Neural progenitor cell (in vitro differentiated cells): Measurements from ENCODE around the gene LRRC28.

Experiments
- EZH2 ChIP-seq: fragments of 200-600 bp; sonication (generic); IDR thresholded peaks from 2 replicates; pipeline ENCODE4 v1.6.1; 2017; ENCODE audit warnings: antibody characterized with exemption, mild to moderate bottlenecking, moderate library complexity
- EZH2phosphoT487 ChIP-seq: fragments of 200-600 bp; sonication (generic); IDR thresholded peaks from 2 replicates; pipeline ENCODE4 v1.6.1; 2017; ENCODE audit warnings: antibody characterized with exemption
- TF ChIP-seq, protein P1 (sequence below): fragments of 200-600 bp; sonication (generic); IDR thresholded peaks from 2 replicates; pipeline ENCODE4 v1.5.1; 2017; ENCODE audit warnings: antibody characterized with exemption, mild to moderate bottlenecking

DNA sequence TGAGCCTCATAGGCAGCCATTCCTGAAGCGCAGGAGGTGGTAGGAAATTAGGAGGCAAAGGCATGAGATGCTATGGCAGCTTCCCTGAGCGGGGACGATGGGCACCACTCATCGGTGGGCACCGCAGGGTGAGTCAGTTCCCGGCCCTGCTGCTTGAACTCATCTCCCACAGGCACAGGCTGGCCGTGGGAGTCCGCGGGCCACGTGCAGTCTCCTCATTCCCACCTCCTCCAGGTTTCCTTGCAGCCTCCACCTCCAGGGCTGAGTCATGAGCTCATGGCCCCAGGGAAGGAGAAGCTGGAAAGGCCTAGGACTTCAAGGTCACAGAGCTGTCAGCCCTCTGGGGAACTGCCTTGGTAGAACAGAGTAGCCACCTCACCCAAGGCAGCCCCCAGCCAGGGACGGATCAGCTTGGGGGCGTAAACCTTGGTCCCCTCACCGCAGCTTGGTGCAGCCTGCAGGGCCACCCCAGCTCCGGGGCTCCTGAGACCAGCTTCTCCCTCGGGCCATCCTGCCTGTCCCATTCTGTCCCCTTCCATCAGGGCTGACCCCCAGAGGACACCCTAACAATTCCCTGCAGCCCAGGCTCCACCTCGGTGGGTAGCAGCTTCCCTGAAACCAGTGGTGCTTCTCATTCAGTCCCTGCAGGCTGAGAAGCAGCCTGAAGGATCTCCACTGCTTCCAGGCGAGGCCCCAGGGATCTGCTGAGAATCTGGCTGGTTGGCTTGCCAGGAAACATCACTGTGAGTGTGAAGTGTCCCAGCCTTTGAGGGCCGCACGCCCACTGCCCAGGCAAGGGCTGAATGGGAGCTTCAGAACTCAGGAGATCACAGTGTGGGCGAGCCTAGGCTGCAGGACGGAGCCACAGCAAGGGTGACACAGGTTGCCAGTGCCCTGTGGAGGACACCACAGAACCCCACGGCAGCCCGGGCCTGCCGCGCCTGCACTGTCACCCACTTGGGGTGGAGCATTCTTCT, 163.8 kb downstream of the LRRC28 start:
- TF ChIP-seq, protein P1, sequence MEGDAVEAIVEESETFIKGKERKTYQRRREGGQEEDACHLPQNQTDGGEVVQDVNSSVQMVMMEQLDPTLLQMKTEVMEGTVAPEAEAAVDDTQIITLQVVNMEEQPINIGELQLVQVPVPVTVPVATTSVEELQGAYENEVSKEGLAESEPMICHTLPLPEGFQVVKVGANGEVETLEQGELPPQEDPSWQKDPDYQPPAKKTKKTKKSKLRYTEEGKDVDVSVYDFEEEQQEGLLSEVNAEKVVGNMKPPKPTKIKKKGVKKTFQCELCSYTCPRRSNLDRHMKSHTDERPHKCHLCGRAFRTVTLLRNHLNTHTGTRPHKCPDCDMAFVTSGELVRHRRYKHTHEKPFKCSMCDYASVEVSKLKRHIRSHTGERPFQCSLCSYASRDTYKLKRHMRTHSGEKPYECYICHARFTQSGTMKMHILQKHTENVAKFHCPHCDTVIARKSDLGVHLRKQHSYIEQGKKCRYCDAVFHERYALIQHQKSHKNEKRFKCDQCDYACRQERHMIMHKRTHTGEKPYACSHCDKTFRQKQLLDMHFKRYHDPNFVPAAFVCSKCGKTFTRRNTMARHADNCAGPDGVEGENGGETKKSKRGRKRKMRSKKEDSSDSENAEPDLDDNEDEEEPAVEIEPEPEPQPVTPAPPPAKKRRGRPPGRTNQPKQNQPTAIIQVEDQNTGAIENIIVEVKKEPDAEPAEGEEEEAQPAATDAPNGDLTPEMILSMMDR, result no peak
- no peak for TF ChIP-seq EZH2
- no peak for TF ChIP-seq EZH2phosphoT487
